GM12878 (cell line): Measurements from ENCODE around the gene ANKRD65. TPM values are rescaled to one million over a fixed set of nuclear protein-coding genes. Genes with fewer than 3 reads are reported as not detected.
A peak's percentile ranks its signal among the peaks of the same experiment; 100 is the strongest.

Experiments
- ATAC-seq: fragments of 200-7000 bp; cut with Tn5 transposase; 3 replicates; pipeline ENCODE4 v1.9.1; 2020; ENCODE audit warnings: mild to moderate bottlenecking, moderate library complexity
- BruUV-seq: library from RNA; stranded (reverse); fragments of 400-500 nt; replicated peaks from 2 replicates; lab custom pipeline; 2021; lab: Mats Ljungman, UMichigan
- CTCF ChIA-PET: fragments of 300-600 bp; sonication (Branson Sonifier 250); formaldehyde crosslinking; extraction: SDS; loops from one replicate; lab custom pipeline; 2021; ENCODE audit warnings: inconsistent platforms; lab: Yijun Ruan, JAX
- POLR2A ChIA-PET: fragments of 350-600 bp; formaldehyde crosslinking; extraction: SDS; loops from one replicate; lab custom pipeline; 2021; ENCODE audit warnings: inconsistent platforms; lab: Charles Lee
- RAD21 ChIA-PET: fragments of 300-600 bp; sonication (Branson Sonifier 250); formaldehyde crosslinking; loops from one replicate; lab custom pipeline; 2023; ENCODE audit warnings: antibody characterized with exemption; ENCODE audit not compliant: unreplicated experiment; lab: Charles Lee
- SMC1A ChIA-PET: fragments of 300-600 bp; sonication (Branson Sonifier 250); formaldehyde crosslinking; loops from one replicate; lab custom pipeline; 2023; ENCODE audit not compliant: unreplicated experiment, uncharacterized antibody; lab: Charles Lee
- DNase-seq: peaks from one replicate; pipeline ENCODE4 v3.0.0-alpha.2; 2011; ENCODE audit warnings: low read depth, low spot score
- FAIRE-seq: peaks from 3 replicates; lab custom pipeline; 2011; peaks lifted over from hg19 to GRCh38; lab: Jason Lieb, UNC
- H2AFZ ChIP-seq: 2 replicates; pipeline ENCODE4 v1.6.0; 2011; ENCODE audit warnings: low read depth, low read length, control low read depth; ENCODE audit not compliant: control insufficient read depth
- H3K27ac ChIP-seq: 2 replicates; pipeline ENCODE4 v1.5.1; 2011; ENCODE audit warnings: control low read depth; ENCODE audit not compliant: control insufficient read depth, insufficient read depth
- H3K27me3 ChIP-seq, 2 experiments: replicated peaks in 1 of 2; 2 replicates each; pipeline versions ENCODE4 v1.6.0 to v1.6.1; 2011; ENCODE audit warnings: low read length in 1 of 2; ENCODE audit not compliant: control insufficient read depth in 2 of 2, insufficient read depth in 2 of 2
- H3K36me3 ChIP-seq, 2 experiments: 2 replicates each; pipeline ENCODE4 v1.5.1; 2011; ENCODE audit warnings: low read length in 1 of 2; ENCODE audit not compliant: control insufficient read depth in 2 of 2, insufficient read depth in 2 of 2
- H3K4me1 ChIP-seq: 2 replicates; pipeline ENCODE4 v1.6.1; 2011; ENCODE audit warnings: mild to moderate bottlenecking, low read length, moderate library complexity, mixed read lengths; ENCODE audit not compliant: control insufficient read depth, insufficient read depth
- H3K4me2 ChIP-seq: 2 replicates; pipeline ENCODE4 v1.6.0; 2011; ENCODE audit warnings: control low read depth; ENCODE audit not compliant: control insufficient read depth, insufficient read depth
- H3K4me3 ChIP-seq: fragments of 200-600 bp; sonication (generic); 2 replicates; pipeline ENCODE4 v1.5.1; 2016
- H3K79me2 ChIP-seq: 2 replicates; pipeline ENCODE4 v1.6.0; 2011; ENCODE audit warnings: low read length; ENCODE audit not compliant: control insufficient read depth, insufficient read depth
- H3K9ac ChIP-seq: 2 replicates; pipeline ENCODE4 v1.8.0; 2011; ENCODE audit warnings: low read length, control low read depth, mixed read lengths; ENCODE audit not compliant: control insufficient read depth, insufficient read depth
- H3K9me3 ChIP-seq: replicated peaks from 3 replicates; pipeline ENCODE4 v1.5.1; 2011; ENCODE audit warnings: mild to moderate bottlenecking, low read length; ENCODE audit not compliant: control insufficient read depth, insufficient read depth
- H4K20me1 ChIP-seq: 2 replicates; pipeline ENCODE4 v1.6.0; 2011; ENCODE audit not compliant: control insufficient read depth, insufficient read depth
- ASH2L ChIP-seq: fragments of 300-600, 200-600 bp; sonication (generic); IDR thresholded peaks from 2 replicates; pipeline ENCODE4 v1.6.1; 2017; ENCODE audit warnings: low read depth, mild to moderate bottlenecking, borderline replicate concordance
- BHLHE40 ChIP-seq, 2 experiments: fragments of 450-650 bp in 1 of 2; IDR thresholded peaks; 2 replicates each; pipeline ENCODE4 v1.6.1; 2011 to 2017; ENCODE audit warnings: low read depth in 2 of 2, borderline replicate concordance in 1 of 2, improper control_type of control experiment in 1 of 2, low read length in 1 of 2, mild to moderate bottlenecking in 1 of 2
- CEBPZ ChIP-seq: fragments of 150-350 bp; IDR thresholded peaks from 2 replicates; pipeline ENCODE4 v1.6.1; 2016; ENCODE audit warnings: low read depth, low read length
- ESRRA ChIP-seq: IDR thresholded peaks from 2 replicates; pipeline ENCODE4 v1.6.1; 2012; ENCODE audit warnings: mild to moderate bottlenecking, low read length, improper control_type of control experiment
- FOS ChIP-seq: IDR thresholded peaks from 3 replicates; pipeline ENCODE4 v1.6.1; 2011; ENCODE audit warnings: borderline replicate concordance; ENCODE audit not compliant: insufficient read length; ENCODE audit errors: extremely low read depth
- HDGF ChIP-seq: fragments of 450-650 bp; IDR thresholded peaks from 2 replicates; pipeline ENCODE4 v1.6.1; 2016; ENCODE audit warnings: antibody characterized with exemption
- MTA3 ChIP-seq: IDR thresholded peaks from 2 replicates; pipeline ENCODE4 v1.6.1; 2012; ENCODE audit warnings: low read length, inconsistent platforms, borderline replicate concordance
- NR2F1 ChIP-seq: fragments of 450-650 bp; conservative IDR thresholded peaks from 2 replicates; pipeline ENCODE4 v1.6.1; 2017; ENCODE audit warnings: mild to moderate bottlenecking
- POLR2AphosphoS2 ChIP-seq: IDR thresholded peaks from 2 replicates; pipeline ENCODE4 v1.6.1; 2011; ENCODE audit warnings: low read depth, mild to moderate bottlenecking, low read length, improper control_type of control experiment, moderate library complexity
- SP1 ChIP-seq: IDR thresholded peaks from one replicate; pipeline ENCODE4 v1.6.1; 2011; ENCODE audit warnings: low read depth, low read length
- SRF ChIP-seq, 2 experiments: IDR thresholded peaks; 2 replicates each; pipeline ENCODE4 v1.6.1; 2011; ENCODE audit warnings: low read depth in 2 of 2, low read length in 2 of 2, mild to moderate bottlenecking in 1 of 2, moderate library complexity in 1 of 2
- SUPT20H ChIP-seq: IDR thresholded peaks from 2 replicates; pipeline ENCODE4 v1.6.1; 2011; ENCODE audit warnings: low read depth, mild to moderate bottlenecking, low read length, moderate library complexity, borderline replicate concordance; ENCODE audit not compliant: control insufficient read depth
- ZNF24 ChIP-seq: fragments of 450-650 bp; IDR thresholded peaks from 2 replicates; pipeline ENCODE4 v1.6.1; 2017; ENCODE audit warnings: antibody characterized with exemption, mild to moderate bottlenecking
- WGBS: methylation state at CpG from one replicate; pipeline ENCODE4 v1.1.6; 2016; ENCODE audit warnings: low lambda C conversion rate; ENCODE audit not compliant: insufficient replicate concordance, insufficient coverage; ENCODE audit errors: missing lambda C conversion rate; 5-methylcytosine and 5-hydroxymethylcytosine counted together
- in situ Hi-C: fragments of 300-500 bp; cut with MboI; formaldehyde crosslinking; loops from 9 replicates; pipeline ENCODE4 v1.14.3; 2018; ENCODE audit warnings: mixed read lengths
- intact Hi-C: fragments of 100-400 bp; cut with micrococcal nuclease; formaldehyde crosslinking; loops from one replicate; pipeline ENCODE4 v1.14.2; 2022; ENCODE audit not compliant: unreplicated experiment
- polyA plus RNA-seq, 11 experiments: library from polyadenylated mRNA; depleted of rRNA in 4 of 11; unstranded in 6 of 11; stranded (reverse) in 5 of 11; fragments of >200 nt; fragmentation: Nextera tagmentation in 4 of 11; fragmentation: Illumina TruSeq in 1 of 11; extraction: Ambion mirVana in 4 of 11; extraction: Trizol in 1 of 11; gene quantifications; 1 replicate in 1 of 11; 2 replicates in 10 of 11; pipeline versions ENCODE4 v1.2.1 to v1.2.3, GENCODE V29; 2011 to 2016; ENCODE audit warnings: inconsistent platforms in 2 of 11, missing spikeins in 2 of 11, low read depth in 1 of 11
- total RNA-seq, 4 experiments: library from RNA; depleted of rRNA in 3 of 4; stranded (reverse); fragments of >200 nt in 3 of 4; fragmentation: Illumina TruSeq in 1 of 4; extraction: Trizol in 1 of 4; gene quantifications; 2 replicates each; pipeline versions ENCODE4 v1.2.1 to v1.2.3, GENCODE V29; 2013 to 2021
- TF ChIP-seq, protein P1 (sequence below): IDR thresholded peaks from 2 replicates; pipeline ENCODE4 v1.6.1; 2012; ENCODE audit warnings: low read depth, low read length, improper control_type of control experiment
- TF ChIP-seq, protein P2 (sequence below): fragments of 450-650 bp; IDR thresholded peaks from 2 replicates; pipeline ENCODE4 v1.6.1; 2017; ENCODE audit warnings: mild to moderate bottlenecking, low read depth, inconsistent platforms; ENCODE audit not compliant: poor library complexity, severe bottlenecking

The ANKRD65 gene
- total and polyA plus RNA-seq, 10 of the 15 experiments (the other 5 are each of a cell fraction or from before 2014, with no cell fraction given) = 0.05 to 2.8 (median 0.37) TPM

- TF ChIP-seq FOS (no peak), SP1 (peak; percentile 25), MTA3 (no peak), BHLHE40 (IDR thresholded peaks at IDR 0.05; ENCODE audit: borderline replicate concordance in 1 of 2, low read depth in 2 of 2, low read length in 1 of 2) (peak in 1 of 2 experiments; percentile 63; a peak in 2 of 4 replicates), NR2F1 (0 out of 2 replicates have a peak, but pooled peaks have one; percentile 14), CEBPZ (no peak)
- TF ChIP-seq, all 136 proteins: peak for 11
Measured at GRCh38 chr1:1435106-1435903, 14.2 kb upstream of the ANKRD65 start, which contains the start of gene VWA1 (continued).

GRCh38 chr1:1434824-1435105 lies 13.7 kb upstream of the ANKRD65 start:
- RAD21 ChIA-PET = no interaction called here
- Histone ChIP-seq H2AFZ (no peak overlapping the region; the same call in 1 of the 2 replicates), H3K27me3 (peaks cover 0 to 13% of the 10 kb centered on the region in 2 experiments; a peak in 3 of 4 replicates), H3K4me2 (peak overlapping the region; percentile 84), H4K20me1 (no peaks in the 10 kb centered on the region), H3K79me2 (no peaks in the 10 kb centered on the region), H3K4me3 (peak overlapping the region; percentile 57; the same call in 1 of the 2 replicates), H3K4me1 (peaks cover 20% of the 10 kb centered on the region), H3K9me3 (no peaks in the 10 kb centered on the region), H3K9ac (peak overlapping the region; percentile 34; the same call in 1 of the 2 replicates), H3K36me3 (no peaks in the 10 kb centered on the region), H3K27ac (no peak overlapping the region)
- intact Hi-C loops = no loop called here
- no peak for FAIRE-seq
- CTCF ChIA-PET = no interaction called here
- no TSS peak for BruUV-seq
- WGBS = 48% methylated on average over 4 of the region's 4 CpGs
- no peak for ATAC-seq
- DNase-seq = no peak
- in situ Hi-C loops = no loop called here
- POLR2A ChIA-PET = no interaction called here
- SMC1A ChIA-PET = no interaction called here
- no peak for TF ChIP-seq ASH2L
- no peak for TF ChIP-seq SRF (IDR thresholded peaks at IDR 0.05; ENCODE audit: low read depth in 2 of 2, low read length in 2 of 2)
- TF ChIP-seq, protein P1, sequence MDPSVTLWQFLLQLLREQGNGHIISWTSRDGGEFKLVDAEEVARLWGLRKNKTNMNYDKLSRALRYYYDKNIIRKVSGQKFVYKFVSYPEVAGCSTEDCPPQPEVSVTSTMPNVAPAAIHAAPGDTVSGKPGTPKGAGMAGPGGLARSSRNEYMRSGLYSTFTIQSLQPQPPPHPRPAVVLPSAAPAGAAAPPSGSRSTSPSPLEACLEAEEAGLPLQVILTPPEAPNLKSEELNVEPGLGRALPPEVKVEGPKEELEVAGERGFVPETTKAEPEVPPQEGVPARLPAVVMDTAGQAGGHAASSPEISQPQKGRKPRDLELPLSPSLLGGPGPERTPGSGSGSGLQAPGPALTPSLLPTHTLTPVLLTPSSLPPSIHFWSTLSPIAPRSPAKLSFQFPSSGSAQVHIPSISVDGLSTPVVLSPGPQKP = no peak
- no peak for TF ChIP-seq ESRRA
- TF ChIP-seq, protein P2, sequence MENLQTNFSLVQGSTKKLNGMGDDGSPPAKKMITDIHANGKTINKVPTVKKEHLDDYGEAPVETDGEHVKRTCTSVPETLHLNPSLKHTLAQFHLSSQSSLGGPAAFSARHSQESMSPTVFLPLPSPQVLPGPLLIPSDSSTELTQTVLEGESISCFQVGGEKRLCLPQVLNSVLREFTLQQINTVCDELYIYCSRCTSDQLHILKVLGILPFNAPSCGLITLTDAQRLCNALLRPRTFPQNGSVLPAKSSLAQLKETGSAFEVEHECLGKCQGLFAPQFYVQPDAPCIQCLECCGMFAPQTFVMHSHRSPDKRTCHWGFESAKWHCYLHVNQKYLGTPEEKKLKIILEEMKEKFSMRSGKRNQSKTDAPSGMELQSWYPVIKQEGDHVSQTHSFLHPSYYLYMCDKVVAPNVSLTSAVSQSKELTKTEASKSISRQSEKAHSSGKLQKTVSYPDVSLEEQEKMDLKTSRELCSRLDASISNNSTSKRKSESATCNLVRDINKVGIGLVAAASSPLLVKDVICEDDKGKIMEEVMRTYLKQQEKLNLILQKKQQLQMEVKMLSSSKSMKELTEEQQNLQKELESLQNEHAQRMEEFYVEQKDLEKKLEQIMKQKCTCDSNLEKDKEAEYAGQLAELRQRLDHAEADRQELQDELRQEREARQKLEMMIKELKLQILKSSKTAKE = no peak
- no peak for TF ChIP-seq POLR2AphosphoS2
- no peak for TF ChIP-seq HDGF
- TF ChIP-seq SUPT20H = no peak
- TF ChIP-seq ZNF24 = no peak
